Renal pelvis (tissue), 4 donors: ENCODE measurements around the gene DOCK7. TPM values are rescaled to one million over a fixed set of nuclear protein-coding genes. Genes with fewer than 3 reads are reported as not detected.
A peak's percentile ranks its signal among the peaks of the same experiment; 100 is the strongest.

ENCODE experiments used
- DNase-seq: peaks from one replicate; pipeline ENCODE4 v3.0.0-alpha.2; 2013
- polyA plus RNA-seq, 3 donors: library from polyadenylated mRNA; unstranded; fragments of 120-200 nt; gene quantifications; one replicate each; pipeline ENCODE4 v1.2.1, GENCODE V29; 2013; ENCODE audit not compliant: insufficient read length in 3 of 3

Gene DOCK7
- polyA plus RNA-seq, 3 donors = 48.7 to 58.0 (median 56.8) TPM

GRCh38 chr1:62417351-62417999, 270.7 kb downstream of the DOCK7 start:
- DNase-seq = no peak

- no peak for DNase-seq
These were observed 272.5 kb downstream of the DOCK7 start for GRCh38 chr1:62415687-62416086.

- peak; percentile 58 for DNase-seq
These were observed 280.7 kb downstream of the DOCK7 start for GRCh38 chr1:62407398-62408009.

GRCh38 chr1:62406576-62406975, 281.6 kb downstream of the DOCK7 start:
- DNase-seq = no peak

GRCh38 chr1:62405247-62405646, 282.9 kb downstream of the DOCK7 start:
- no peak for DNase-seq

Other genes with a start within 250 kb of the DOCK7 start
- 1 to 10 TPM; 6.2 to 7.8 (median 6.6) TPM for gene ANGPTL3, start 90.9 kb downstream of the DOCK7 start, polyA plus RNA-seq
- 10 to 100 TPM; 17.5 to 18.9 (median 17.8) TPM for gene ATG4C, start 95.7 kb upstream of the DOCK7 start, polyA plus RNA-seq